ENCODE data around the gene SF3B1.
"Not testable (repeated sequence)": the region's sequence is repeated elsewhere in the genome, so short reads cannot be mapped to it uniquely, and the experiment has no call there.

Gene SF3B1, protein sequence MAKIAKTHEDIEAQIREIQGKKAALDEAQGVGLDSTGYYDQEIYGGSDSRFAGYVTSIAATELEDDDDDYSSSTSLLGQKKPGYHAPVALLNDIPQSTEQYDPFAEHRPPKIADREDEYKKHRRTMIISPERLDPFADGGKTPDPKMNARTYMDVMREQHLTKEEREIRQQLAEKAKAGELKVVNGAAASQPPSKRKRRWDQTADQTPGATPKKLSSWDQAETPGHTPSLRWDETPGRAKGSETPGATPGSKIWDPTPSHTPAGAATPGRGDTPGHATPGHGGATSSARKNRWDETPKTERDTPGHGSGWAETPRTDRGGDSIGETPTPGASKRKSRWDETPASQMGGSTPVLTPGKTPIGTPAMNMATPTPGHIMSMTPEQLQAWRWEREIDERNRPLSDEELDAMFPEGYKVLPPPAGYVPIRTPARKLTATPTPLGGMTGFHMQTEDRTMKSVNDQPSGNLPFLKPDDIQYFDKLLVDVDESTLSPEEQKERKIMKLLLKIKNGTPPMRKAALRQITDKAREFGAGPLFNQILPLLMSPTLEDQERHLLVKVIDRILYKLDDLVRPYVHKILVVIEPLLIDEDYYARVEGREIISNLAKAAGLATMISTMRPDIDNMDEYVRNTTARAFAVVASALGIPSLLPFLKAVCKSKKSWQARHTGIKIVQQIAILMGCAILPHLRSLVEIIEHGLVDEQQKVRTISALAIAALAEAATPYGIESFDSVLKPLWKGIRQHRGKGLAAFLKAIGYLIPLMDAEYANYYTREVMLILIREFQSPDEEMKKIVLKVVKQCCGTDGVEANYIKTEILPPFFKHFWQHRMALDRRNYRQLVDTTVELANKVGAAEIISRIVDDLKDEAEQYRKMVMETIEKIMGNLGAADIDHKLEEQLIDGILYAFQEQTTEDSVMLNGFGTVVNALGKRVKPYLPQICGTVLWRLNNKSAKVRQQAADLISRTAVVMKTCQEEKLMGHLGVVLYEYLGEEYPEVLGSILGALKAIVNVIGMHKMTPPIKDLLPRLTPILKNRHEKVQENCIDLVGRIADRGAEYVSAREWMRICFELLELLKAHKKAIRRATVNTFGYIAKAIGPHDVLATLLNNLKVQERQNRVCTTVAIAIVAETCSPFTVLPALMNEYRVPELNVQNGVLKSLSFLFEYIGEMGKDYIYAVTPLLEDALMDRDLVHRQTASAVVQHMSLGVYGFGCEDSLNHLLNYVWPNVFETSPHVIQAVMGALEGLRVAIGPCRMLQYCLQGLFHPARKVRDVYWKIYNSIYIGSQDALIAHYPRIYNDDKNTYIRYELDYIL

DNA sequence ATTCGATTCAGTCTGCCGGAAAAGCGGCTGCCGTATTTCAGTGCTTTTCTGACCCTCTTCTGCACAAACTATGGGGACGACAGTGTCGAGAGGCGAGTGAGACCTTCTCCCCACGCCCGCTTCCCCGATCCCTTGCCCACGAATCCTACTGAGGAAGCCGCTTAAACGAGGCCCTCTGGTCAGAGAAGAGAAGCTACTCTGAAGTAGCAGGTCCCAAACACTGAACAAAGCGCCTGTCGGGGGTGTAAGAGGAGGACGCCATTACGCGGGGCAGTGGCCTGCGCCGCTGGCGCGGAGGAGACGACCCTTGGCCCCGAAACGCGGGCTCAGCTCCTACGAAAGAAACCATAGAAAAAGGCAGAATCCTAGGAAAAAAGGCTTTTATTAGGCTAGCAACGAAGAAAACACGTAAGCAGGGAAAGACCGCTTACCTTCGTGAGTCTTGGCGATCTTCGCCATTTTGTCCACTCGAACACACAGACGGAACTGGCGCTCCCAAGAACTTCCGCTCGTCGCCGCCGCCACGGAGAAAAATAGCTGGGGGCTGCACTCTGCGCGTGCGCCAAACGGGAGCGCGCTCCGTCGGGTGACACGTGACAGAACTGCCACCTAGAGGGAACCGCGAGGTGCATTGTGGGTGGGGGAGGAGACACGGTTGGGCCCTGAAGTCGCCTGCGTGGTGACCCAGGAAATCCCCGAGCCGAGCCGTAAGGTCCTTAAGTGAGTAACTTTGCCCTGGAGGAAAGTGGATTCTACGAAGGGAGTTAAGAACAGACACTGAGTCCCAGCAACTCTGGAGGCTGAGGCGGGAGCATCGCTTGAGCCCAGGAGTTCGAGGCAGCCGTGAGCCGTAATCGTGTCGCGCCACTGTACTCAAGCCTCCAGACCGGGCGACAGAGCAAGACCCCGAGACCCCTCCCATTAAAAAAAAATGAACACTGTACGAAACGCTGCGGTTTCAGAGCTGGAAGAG, at the start of gene SF3B1:
Gene SF3B1, minus strand, starts transcription at position 488 of the 973 bp plus-strand sequence. Its CDS starts 29 bp downstream, at position 459.
- DNase-seq = peak; percentile 100

DNA sequence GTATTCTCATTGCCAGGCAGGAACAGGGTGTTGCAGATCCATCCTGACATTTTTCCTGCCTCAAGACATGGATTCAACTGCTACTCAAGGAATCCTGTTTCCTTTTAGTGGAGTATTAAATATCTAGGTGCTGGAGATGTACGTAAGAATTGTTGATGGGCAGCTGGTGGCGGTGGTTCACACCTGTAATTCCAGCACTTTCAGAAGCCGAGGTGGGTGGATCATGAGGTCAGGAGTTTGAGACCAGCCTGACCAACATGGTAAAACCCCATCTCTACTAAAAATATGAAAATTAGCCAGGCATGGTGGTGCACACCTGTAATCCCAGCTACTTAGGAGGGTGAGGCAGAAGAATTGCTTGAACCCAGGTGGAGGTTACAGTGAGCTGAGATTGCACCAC, 49.4 kb upstream of the SF3B1 start:
- DNase-seq = not testable (repeated sequence)

DNA sequence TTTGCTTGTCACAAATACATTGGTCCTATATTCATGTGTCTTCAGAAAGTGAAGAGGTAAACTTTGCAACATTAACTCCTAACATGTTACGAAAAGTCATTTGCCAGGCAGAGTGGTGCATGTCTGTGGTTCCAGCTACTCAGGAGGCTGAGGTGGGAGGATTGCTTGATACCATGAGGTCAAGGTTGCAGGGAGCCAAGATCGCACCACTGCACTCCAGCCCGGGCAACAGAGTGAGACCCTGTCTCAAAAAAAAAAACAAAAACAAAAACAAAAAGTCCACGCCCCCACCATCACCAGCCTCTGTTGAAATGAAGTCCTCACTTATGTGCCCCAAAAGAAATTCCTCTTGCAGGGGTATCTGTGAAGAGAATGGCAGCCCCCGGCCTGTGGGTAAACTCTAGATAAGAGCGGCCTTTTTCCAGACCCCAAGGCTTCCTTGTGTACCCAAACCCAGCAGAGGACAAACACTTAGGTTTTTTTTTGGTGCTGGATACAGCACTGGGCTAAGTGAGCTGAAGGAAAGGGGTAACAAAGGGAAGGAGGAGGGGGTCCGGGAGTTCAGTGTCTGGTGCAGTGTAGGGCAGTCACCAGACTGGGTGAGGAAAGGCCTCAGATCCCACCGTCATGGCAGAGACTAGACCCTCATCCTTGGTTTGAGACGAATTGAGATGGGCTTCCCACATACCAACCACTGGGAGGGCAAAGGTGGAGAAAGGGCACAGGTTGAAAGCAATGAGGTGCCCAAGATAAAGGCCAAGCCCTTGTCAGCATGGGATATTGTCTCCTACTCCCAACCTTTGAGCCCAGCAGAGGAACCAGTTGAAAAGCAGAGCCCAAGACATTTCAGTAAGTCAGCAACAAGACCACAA, 45.6 kb upstream of the SF3B1 start:
- DNase-seq = no peak

- no peak for DNase-seq
These were observed 43.0 kb upstream of the SF3B1 start for GRCh38 chr2:197477797-197478196.

GRCh38 chr2:197472166-197472565, 37.3 kb upstream of the SF3B1 start:
- DNase-seq = no peak

DNA sequence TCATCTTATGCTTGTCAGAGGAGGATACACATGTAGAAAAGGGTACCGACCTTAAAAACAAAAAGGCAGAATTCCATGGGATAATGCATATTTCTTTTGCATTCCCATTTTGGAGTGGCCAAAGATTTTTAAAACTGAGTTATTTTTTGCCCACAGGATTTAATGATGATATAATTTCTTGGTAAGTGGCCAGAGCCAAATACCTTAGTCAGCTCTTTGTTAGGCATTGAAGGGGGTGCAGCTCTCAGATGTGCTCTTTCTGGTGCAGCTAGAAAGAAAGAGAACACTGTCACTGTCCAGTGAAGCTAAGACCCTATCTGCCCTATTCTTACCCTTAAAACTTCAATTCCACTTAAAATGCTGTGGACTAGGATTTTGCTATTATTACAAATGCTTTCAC, 29.3 kb upstream of the SF3B1 start:
- DNase-seq = no peak

- no peak for DNase-seq
These were observed 26.2 kb upstream of the SF3B1 start for GRCh38 chr2:197461057-197461456.

DNA sequence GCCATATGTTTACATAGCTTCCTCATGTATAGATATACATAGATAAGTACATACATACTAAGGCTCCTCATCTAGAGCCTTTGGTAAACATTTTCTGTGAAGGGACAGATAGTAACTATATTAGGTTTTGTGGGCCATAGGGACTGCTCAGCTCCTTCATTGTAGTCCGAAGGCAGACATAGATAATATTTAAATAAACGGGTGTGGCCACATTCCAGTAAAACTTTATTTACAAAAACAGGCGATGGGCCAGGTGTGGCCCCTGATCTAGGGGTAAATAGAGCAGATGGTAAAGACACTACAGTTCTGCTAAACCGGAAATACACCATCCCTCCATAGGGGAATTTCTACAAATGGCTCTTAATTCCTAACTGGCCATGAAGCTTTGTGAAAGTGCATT, 25.8 kb upstream of the SF3B1 start:
- DNase-seq = no peak

DNA sequence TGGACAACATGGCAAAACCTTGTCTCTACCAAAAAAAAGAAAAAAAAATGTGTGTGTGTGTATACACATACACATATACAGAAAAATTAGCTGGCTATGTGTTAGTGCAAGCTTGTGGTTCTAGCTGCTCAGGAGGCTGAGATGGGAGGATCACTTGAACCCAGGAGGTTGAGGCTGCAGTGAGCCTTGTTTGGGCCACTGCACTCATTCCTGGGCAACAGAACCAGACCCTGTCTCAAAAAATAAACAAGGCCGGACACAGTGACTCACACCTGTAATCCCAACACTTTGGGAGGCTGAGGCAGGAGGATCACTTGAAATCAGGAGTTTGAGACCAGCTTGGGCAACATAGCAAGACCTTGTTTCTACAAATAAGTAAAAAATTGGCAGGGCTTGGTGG, 20.6 kb upstream of the SF3B1 start:
- no peak for DNase-seq

DNA sequence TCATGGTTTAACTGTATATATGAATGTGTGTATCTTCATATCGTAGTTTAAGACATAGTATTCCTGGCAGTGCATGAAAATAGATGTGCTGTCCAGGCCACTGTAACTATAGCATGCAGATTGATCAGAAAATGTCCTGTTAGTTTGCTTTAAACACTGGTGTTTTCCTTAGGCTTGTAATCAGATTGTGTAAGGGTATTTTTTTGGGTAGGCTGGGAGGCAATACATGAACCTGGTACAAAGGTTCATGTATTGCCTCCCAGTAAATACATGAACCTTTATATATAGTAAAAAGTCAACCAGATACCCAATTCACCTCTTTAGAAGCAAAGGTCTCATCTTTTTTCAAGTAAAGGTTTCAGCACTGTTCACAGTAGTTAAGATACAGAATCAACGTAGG, 20.1 kb upstream of the SF3B1 start:
- no peak for DNase-seq

DNA sequence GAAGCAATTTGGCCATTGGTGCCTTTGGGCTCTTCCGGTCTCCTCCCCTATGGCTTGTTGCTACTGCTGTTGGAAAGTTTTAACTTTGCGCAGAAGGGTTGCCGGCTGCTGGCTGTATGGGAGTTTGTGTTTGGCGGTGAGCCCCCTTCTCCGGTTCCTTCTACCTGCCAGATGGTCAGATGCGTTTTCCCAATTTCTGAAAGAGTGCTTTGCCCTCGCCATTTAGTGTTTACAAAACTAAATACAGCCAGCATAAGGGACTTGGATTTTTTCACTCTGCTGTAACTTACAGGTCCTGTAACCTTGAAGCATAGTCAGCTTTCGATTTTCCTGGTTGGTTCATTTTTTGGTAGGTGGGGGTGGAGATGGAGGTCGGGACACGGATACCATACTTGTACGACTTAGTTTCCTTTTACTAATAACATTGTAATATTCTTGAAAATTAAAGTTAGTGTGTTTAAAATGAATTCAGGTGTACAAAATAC, 19.1 kb upstream of the SF3B1 start:
- no peak for DNase-seq

DNA sequence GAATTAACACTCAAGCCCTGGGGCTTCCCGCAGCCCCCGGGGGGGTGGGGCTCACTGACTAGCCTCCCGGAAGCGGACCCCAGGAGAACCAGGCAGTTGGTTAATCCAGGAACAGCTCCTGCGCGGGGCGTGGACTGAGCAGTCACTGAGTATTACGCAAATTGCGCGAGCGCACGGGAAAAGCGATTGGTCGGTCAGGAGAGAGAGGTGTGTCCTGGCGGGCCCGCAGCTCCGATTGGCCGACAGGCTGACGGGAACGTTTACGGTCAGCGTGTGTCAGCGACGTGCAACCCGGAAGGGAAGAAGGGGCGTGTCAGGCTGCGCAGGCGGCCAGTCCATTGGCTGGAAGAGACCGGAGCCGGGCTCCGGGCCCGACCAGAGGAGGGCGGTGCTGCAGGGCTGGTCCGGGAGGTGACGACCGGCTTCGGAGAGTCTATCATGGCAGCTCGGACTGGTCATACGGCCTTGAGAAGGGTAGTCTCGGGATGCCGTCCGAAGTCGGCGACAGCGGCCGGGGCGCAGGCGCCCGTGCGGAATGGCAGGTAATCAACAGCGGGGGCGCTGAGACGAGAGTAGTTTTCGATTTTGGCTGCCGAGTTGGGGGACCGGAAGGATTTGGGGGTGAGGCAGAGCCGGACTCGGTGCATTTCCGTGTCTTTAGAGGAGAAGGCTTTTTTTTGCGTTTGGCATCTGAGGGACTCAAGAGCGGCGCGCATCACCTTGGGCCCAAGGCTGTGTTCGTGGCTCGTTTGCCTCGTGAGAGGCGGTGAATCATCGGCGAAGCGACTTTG, 18.5 kb upstream of the SF3B1 start, which contains the start of gene COQ10B:
Gene COQ10B, plus strand, starts transcription at position 430 of the 791 bp plus-strand sequence. Its CDS starts 9 bp downstream, at position 439.
- peak; percentile 99 for DNase-seq

GRCh38 chr2:197452754-197453122, 17.9 kb upstream of the SF3B1 start:
- DNase-seq = no peak

- not testable (repeated sequence) for DNase-seq
These were observed 16.1 kb upstream of the SF3B1 start for GRCh38 chr2:197450935-197451358.

GRCh38 chr2:197450465-197450864, 15.6 kb upstream of the SF3B1 start:
- DNase-seq = no peak

- DNase-seq = no peak
These were observed 12.0 kb upstream of the SF3B1 start for GRCh38 chr2:197446844-197447243.

- no peak for DNase-seq
These were observed 10.9 kb upstream of the SF3B1 start for GRCh38 chr2:197445746-197446145.

- DNase-seq = no peak
These were observed 8.0 kb upstream of the SF3B1 start for GRCh38 chr2:197442857-197443256.

DNA sequence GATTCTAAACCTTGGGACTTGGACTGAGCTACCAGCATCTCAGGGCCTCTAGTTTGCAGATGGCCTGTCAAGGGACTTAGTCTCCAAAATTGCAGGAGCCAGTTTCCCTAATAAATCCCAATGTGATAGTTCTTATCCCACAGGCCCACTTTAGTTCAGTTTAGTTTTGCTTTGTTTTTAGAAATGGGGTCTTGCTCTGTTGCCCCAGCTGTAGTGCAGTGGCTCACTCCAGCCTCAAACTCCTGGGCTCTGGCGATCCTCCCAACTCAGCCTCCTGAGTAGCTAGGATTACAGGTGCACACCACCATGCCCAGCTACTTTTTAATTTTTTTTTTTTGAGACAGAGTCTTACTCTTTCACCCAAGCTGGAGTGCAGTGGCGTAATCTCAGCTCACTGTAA, 2.6 kb upstream of the SF3B1 start:
- DNase-seq = no peak

Measured in activated effector memory CD4-positive, alpha-beta T cell treated with anti-CD3 and anti-CD28 coated beads, Interleukin-2, amount 50 U/mL, for 16 hours (primary cell).